ENCODE measurements around the gene MYO5B. TPM values are rescaled to one million over a fixed set of nuclear protein-coding genes. Genes with fewer than 3 reads are reported as not detected.

The MYO5B gene
- total and polyA plus RNA-seq, 2 of the 4 experiments (the other 2 are of a cell fraction) = 0.24 to 0.54 TPM

GRCh38 chr18:49968644-49969309, 226.2 kb downstream of the MYO5B start:
- no peak overlapping the region for H2AK9ac ChIP-seq (replicated peaks; ENCODE audit: low read depth, low read length, poor library complexity)
- H3K27ac ChIP-seq (ENCODE audit: insufficient read depth, low read length) = no peak overlapping the region
- peaks cover 1% of the 10 kb centered on the region for H3K27me3 ChIP-seq (ENCODE audit: control insufficient read depth, insufficient read depth, low read length)
- H3K36me3 ChIP-seq (ENCODE audit: control insufficient read depth, insufficient read depth, low read length) = no peaks in the 10 kb centered on the region
- H4K91ac ChIP-seq (ENCODE audit: insufficient read depth, low read depth, low read length) = no peak overlapping the region
- H3K9ac ChIP-seq (ENCODE audit: low read depth, low read length) = no peak overlapping the region
- no peak overlapping the region for H3K18ac ChIP-seq (ENCODE audit: low read depth, low read length)
- H3K9me1 ChIP-seq (ENCODE audit: insufficient read depth, low read length) = no peaks in the 10 kb centered on the region
- ChIA-PET POLR2A (ENCODE audit: unreplicated experiment) (no interaction called here), CTCF (no interaction called here)
- no peak overlapping the region for H4K5ac ChIP-seq (ENCODE audit: low read depth, low read length)
- in situ Hi-C loops (cut with MboI; ENCODE audit: low sequenced_read_pairs) = no loop called here
- no peaks in the 10 kb centered on the region for H4K20me1 ChIP-seq (ENCODE audit: insufficient read depth, low read length)
- no peak overlapping the region for H2BK5ac ChIP-seq (ENCODE audit: low read depth, low read length, poor library complexity, severe bottlenecking)
- no TSS peak for BruUV-seq (replicated peaks)
- dilution Hi-C loops (cut with HindIII; ENCODE audit: low sequenced_read_pairs, unreplicated experiment) = no loop called here
- H3K4me2 ChIP-seq (ENCODE audit: low read depth, low read length) = no peak overlapping the region
- no peak overlapping the region for H3K4me3 ChIP-seq (ENCODE audit: insufficient read depth, low read depth, low read length)
- WGBS, 2 experiments (ENCODE audit: extremely low coverage in 2 of 2, insufficient read length in 1 of 2) = no CpG with 5 or more reads among the region's 5 CpGs
- TF ChIP-seq RCOR1 (IDR thresholded peaks at IDR 0.05; ENCODE audit: insufficient replicate concordance, low read length) (no peak), MXI1 (IDR thresholded peaks at IDR 0.05; ENCODE audit: borderline replicate concordance, low read depth, low read length) (no peak), CEBPB (IDR thresholded peaks at IDR 0.05; ENCODE audit: low read depth, low read length) (no peak), CTCF (conservative IDR thresholded peaks at IDR 0.05; ENCODE audit: low read depth, low read length) (no peak), POLR2A (IDR thresholded peaks at IDR 0.05; ENCODE audit: low read depth, low read length) (no peak), SMC3 (IDR thresholded peaks at IDR 0.05; ENCODE audit: low read depth, low read length) (no peak), RAD21 (IDR thresholded peaks at IDR 0.05; ENCODE audit: low read length) (no peak), MAFK (IDR thresholded peaks at IDR 0.05; ENCODE audit: low read depth, low read length) (no peak), MAZ (IDR thresholded peaks at IDR 0.05; ENCODE audit: borderline replicate concordance, low read depth, low read length) (no peak), BHLHE40 (IDR thresholded peaks at IDR 0.05; ENCODE audit: low read depth, low read length) (no peak), RFX5 (IDR thresholded peaks at IDR 0.05; ENCODE audit: low read depth, low read length) (no peak), CHD1 (IDR thresholded peaks at IDR 0.05; ENCODE audit: low read depth, low read length) (no peak), NFE2L2 (IDR thresholded peaks at IDR 0.05; ENCODE audit: low read depth, low read length) (no peak), FOS (IDR thresholded peaks at IDR 0.05; ENCODE audit: low read depth, low read length) (no peak)
- TF ChIP-seq, protein P1, sequence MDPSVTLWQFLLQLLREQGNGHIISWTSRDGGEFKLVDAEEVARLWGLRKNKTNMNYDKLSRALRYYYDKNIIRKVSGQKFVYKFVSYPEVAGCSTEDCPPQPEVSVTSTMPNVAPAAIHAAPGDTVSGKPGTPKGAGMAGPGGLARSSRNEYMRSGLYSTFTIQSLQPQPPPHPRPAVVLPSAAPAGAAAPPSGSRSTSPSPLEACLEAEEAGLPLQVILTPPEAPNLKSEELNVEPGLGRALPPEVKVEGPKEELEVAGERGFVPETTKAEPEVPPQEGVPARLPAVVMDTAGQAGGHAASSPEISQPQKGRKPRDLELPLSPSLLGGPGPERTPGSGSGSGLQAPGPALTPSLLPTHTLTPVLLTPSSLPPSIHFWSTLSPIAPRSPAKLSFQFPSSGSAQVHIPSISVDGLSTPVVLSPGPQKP (IDR thresholded peaks at IDR 0.05; ENCODE audit: borderline replicate concordance, low read depth, low read length) = no peak
- TF ChIP-seq, protein P2, sequence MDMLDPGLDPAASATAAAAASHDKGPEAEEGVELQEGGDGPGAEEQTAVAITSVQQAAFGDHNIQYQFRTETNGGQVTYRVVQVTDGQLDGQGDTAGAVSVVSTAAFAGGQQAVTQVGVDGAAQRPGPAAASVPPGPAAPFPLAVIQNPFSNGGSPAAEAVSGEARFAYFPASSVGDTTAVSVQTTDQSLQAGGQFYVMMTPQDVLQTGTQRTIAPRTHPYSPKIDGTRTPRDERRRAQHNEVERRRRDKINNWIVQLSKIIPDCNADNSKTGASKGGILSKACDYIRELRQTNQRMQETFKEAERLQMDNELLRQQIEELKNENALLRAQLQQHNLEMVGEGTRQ (IDR thresholded peaks at IDR 0.05; ENCODE audit: low read depth, low read length) = no peak
- ATAC-seq (ENCODE audit: low read depth) (no peak), DNase-seq (no peak)
- no peak overlapping the region for H4K8ac ChIP-seq (ENCODE audit: low read depth in 2 of 2, low read length in 2 of 2)
- H3K9me3 ChIP-seq (ENCODE audit: control insufficient read depth, insufficient read depth, low read length) = no peaks in the 10 kb centered on the region
- no peak overlapping the region for H2AK5ac ChIP-seq (ENCODE audit: low read depth, low read length)
- no peaks in the 10 kb centered on the region for H3K79me1 ChIP-seq (ENCODE audit: low read depth in 1 of 2, low read length in 2 of 2)
- no peak overlapping the region for H3K4ac ChIP-seq (ENCODE audit: low read depth, low read length)
- H3K4me1 ChIP-seq (ENCODE audit: control insufficient read depth, insufficient read depth, low read length) = no peaks in the 10 kb centered on the region
- no peak overlapping the region for H2BK120ac ChIP-seq (ENCODE audit: low read depth, low read length)
- no peak overlapping the region for H3K56ac ChIP-seq (ENCODE audit: extremely low read depth, insufficient read depth, low read length)
- H2AFZ ChIP-seq (replicated peaks; ENCODE audit: low read length, poor library complexity) = no peak overlapping the region
- H3K23ac ChIP-seq (ENCODE audit: low read depth, low read length) = no peak overlapping the region
- intact Hi-C loops (cut with micrococcal nuclease) = loop anchor here (10.0 kb wide), 1 partner anchor 216 kb away; no protein-coding TSS in a partner anchor
- H3K14ac ChIP-seq (replicated peaks; ENCODE audit: low read depth, low read length) = no peak overlapping the region
- no peak overlapping the region for H2BK20ac ChIP-seq (ENCODE audit: low read depth, low read length)
- no peak overlapping the region for H2BK15ac ChIP-seq (ENCODE audit: low read depth, low read length)

Data from IMR-90 (cell line).